Measurements from ENCODE around the gene PSME2. TPM values are rescaled to one million over a fixed set of nuclear protein-coding genes. Genes with fewer than 3 reads are reported as not detected.

PSME2 gene
- total RNA-seq, 1 experiment from 2014 or later, result 111 TPM

- Histone ChIP-seq H3K36me3 (peaks cover 28% of the 10 kb centered on the region), H3K27me3 (no peaks in the 10 kb centered on the region), H3K9me3 (no peaks in the 10 kb centered on the region), H3K4me3 (peak overlapping the region; percentile 57)
- no peak for DNase-seq
Observed at GRCh38 chr14:24162093-24162492, 15.7 kb upstream of the PSME2 start.

- Histone ChIP-seq H3K9me3 (no peaks in the 10 kb centered on the region), H3K36me3 (peaks cover 28% of the 10 kb centered on the region), H3K4me3 (peak within 1 kb of the TSS; percentile 57), H3K27me3 (no peaks in the 10 kb centered on the region)
- DNase-seq, result peak; percentile 86
Observed at GRCh38 chr14:24160850-24161804, 14.7 kb upstream of the PSME2 start, which contains the start of gene IRF9. TSS of gene IRF9 (plus strand) at chr14:24161265. CDS start at chr14:24162145, 880 bp downstream.

DNA sequence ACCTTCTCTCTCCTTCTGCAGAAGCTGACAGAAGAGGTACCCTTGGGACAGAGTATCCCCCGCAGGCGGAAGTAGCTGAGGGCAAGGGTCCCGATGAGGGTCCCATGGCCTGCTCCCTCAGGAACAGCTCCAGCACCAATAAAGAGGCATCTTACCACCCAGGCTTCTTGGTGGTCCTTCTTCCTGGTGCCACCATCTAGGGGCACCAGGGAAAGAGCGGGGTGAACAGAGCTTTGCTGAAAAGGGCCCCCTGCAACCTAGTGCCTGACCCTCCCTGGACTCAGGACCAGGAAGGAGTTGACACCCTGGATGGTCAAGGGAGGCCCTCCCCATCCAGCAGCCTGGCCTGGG is 14.1 kb upstream of the PSME2 start:
- Histone ChIP-seq H3K27me3 (no peaks in the 10 kb centered on the region), H3K4me3 (no peak overlapping the region), H3K36me3 (peaks cover 32% of the 10 kb centered on the region), H3K9me3 (no peaks in the 10 kb centered on the region)
- DNase-seq, result no peak

GRCh38 chr14:24159777-24160498 is 13.5 kb upstream of the PSME2 start:
- Histone ChIP-seq H3K9me3 (no peaks in the 10 kb centered on the region), H3K4me3 (no peak overlapping the region), H3K27me3 (no peaks in the 10 kb centered on the region), H3K36me3 (peaks cover 37% of the 10 kb centered on the region)
- no peak for DNase-seq

DNA sequence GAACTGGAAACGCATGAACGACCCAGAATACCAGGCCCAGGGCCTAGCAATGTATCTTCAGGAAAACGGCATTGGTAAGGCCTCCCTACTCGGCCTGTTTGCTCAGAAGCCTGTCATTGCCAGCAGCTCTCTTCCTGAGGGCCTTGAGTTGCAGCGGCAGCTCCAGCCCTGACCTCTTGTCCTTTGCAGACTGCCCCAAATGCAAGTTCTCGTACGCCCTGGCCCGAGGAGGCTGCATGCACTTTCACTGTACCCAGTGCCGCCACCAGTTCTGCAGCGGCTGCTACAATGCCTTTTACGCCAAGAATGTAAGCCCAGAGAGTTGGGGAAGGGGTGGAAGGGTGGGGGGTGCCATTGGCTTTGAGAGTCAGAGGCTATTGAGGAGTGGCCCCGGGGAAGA is 10.9 kb upstream of the PSME2 start:
- H3K36me3 ChIP-seq, result peaks cover 28% of the 10 kb centered on the region
- no peaks in the 10 kb centered on the region for H3K9me3 ChIP-seq
- H3K27me3 ChIP-seq, result no peaks in the 10 kb centered on the region
- DNase-seq, result no peak
- H3K4me3 ChIP-seq, result no peak overlapping the region

- no peak for DNase-seq
- Histone ChIP-seq H3K36me3 (peaks cover 23% of the 10 kb centered on the region), H3K27me3 (no peaks in the 10 kb centered on the region), H3K9me3 (no peaks in the 10 kb centered on the region), H3K4me3 (no peak overlapping the region)
Observed at GRCh38 chr14:24156840-24157239, 10.4 kb upstream of the PSME2 start.

GRCh38 chr14:24155100-24155499 is 8.7 kb upstream of the PSME2 start:
- H3K9me3 ChIP-seq, result no peaks in the 10 kb centered on the region
- H3K4me3 ChIP-seq, result no peak overlapping the region
- DNase-seq, result no peak
- peaks cover 20% of the 10 kb centered on the region for H3K36me3 ChIP-seq
- H3K27me3 ChIP-seq, result no peaks in the 10 kb centered on the region

DNA sequence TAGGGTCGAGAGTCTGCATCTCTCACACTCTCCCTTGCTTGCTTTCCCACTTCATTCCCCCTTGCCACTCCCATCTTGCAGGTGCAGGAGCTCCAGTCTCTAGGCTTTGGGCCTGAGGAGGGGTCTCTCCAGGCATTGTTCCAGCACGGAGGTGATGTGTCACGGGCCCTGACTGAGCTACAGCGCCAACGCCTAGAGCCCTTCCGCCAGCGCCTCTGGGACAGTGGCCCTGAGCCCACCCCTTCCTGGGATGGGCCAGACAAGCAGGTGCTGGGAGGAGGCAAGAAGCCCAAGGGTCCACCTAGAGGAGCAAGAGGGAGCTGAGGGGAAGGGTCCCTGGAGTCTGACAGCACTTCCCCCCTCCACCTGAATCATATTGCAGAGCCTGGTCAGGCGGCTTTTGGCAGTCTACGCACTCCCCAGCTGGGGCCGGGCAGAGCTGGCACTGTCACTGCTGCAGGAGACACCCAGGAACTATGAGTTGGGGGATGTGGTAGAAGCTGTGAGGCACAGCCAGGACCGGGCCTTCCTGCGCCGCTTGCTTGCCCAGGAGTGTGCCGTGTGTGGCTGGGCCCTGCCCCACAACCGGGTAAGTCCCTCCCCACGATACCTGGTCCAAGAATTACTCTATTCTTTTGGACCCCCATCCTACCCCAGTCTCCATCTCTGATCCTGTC is 5.1 kb upstream of the PSME2 start:
- Histone ChIP-seq H3K9me3 (no peaks in the 10 kb centered on the region), H3K36me3 (peaks cover 31% of the 10 kb centered on the region), H3K27me3 (no peaks in the 10 kb centered on the region), H3K4me3 (no peak overlapping the region)
- DNase-seq, result no peak

DNA sequence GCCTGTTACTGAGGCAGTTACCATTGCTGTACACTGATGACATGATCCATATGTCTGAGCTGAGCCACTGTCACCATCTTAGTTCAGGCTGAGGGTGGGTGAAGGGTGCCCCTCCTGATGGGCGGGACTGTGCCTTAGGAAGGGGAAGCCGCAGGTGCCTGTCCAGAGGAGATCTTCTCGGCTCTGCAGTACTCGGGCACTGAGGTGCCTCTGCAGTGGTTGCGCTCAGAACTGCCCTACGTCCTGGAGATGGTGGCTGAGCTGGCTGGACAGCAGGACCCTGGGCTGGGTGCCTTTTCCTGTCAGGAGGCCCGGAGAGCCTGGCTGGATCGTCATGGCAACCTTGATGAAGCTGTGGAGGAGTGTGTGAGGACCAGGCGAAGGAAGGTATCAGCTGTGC is 4.6 kb upstream of the PSME2 start:
- Histone ChIP-seq H3K36me3 (peaks cover 31% of the 10 kb centered on the region), H3K4me3 (no peak overlapping the region), H3K9me3 (no peaks in the 10 kb centered on the region), H3K27me3 (no peaks in the 10 kb centered on the region)
- no peak for DNase-seq

DNA sequence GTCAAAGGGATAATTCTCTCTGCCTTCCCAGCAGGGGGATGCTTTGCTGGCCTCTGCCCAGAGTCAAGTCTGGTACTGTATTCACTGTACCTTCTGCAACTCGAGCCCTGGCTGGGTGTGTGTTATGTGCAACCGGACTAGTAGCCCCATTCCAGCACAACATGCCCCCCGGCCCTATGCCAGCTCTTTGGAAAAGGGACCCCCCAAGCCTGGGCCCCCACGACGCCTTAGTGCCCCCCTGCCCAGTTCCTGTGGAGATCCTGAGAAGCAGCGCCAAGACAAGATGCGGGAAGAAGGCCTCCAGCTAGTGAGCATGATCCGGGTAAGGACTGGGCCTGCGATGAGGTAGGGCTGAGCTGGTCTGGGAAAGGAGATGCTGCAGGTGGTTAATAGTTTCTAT is 4.2 kb upstream of the PSME2 start:
- Histone ChIP-seq H3K27me3 (no peaks in the 10 kb centered on the region), H3K9me3 (no peaks in the 10 kb centered on the region), H3K4me3 (no peak overlapping the region), H3K36me3 (peaks cover 29% of the 10 kb centered on the region)
- DNase-seq, result no peak

DNA sequence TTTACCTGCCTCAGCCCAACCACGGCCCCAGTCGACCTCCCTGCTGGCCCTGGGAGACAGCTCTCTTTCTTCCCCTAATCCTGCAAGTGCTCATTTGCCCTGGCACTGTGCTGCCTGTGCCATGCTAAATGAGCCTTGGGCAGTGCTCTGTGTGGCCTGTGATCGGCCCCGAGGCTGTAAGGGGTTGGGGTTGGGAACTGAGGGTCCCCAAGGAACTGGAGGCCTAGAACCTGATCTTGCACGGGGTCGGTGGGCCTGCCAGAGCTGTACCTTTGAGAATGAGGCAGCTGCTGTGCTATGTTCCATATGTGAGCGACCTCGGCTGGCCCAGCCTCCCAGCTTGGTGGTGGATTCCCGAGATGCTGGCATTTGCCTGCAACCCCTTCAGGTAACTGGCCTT is 3.7 kb upstream of the PSME2 start:
- Histone ChIP-seq H3K27me3 (no peaks in the 10 kb centered on the region), H3K4me3 (no peak overlapping the region), H3K36me3 (peaks cover 25% of the 10 kb centered on the region), H3K9me3 (no peaks in the 10 kb centered on the region)
- DNase-seq, result no peak

- Histone ChIP-seq H3K9me3 (no peaks in the 10 kb centered on the region), H3K27me3 (no peaks in the 10 kb centered on the region), H3K4me3 (no peak overlapping the region), H3K36me3 (peaks cover 27% of the 10 kb centered on the region)
- DNase-seq, result no peak
Observed at GRCh38 chr14:24149302-24149969, 3.0 kb upstream of the PSME2 start.

GRCh38 chr14:24147761-24148428 is 1.5 kb upstream of the PSME2 start:
- Histone ChIP-seq H3K27me3 (no peaks in the 10 kb centered on the region), H3K9me3 (no peaks in the 10 kb centered on the region), H3K36me3 (peaks cover 32% of the 10 kb centered on the region), H3K4me3 (peak overlapping the region; percentile 94)
- DNase-seq, result no peak

DNA sequence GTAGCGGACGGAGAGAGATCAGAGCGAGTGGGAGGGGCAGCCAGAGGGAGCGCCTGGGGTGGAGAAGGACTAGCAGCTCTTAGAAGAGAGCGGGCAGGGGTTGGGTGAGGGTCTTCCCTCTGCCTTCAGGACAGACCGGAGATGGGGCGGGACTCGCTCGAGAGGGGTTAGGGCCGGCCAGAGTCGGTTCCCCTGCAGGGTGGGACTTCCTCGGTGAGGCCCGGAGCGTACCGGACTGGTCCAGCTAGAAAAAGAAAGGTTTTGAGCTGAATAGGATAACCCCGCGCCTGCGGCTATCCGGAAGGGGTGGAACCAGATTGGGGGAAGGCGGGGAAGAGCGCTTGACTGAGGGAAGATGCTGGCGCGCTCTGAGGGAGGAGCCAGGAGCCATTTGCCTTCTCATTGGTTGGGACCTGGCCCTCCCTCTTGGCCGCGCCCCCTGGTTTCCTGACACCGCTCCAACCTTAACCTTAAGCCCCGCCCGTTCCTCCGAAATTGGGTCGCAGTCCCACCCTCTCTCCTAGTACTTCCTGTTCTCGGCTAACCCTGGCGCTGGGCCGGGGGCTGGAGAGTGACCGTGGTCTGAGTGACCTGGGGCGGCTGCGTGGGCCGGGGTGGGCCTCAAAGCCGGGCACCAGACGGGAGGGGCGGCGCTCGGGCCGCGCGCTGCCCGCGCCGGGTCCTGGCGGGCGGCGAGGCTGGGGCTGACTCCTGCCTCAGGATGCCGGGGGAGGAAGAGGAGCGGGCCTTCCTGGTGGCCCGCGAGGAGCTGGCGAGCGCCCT is 759 bp upstream of the PSME2 start, which contains the start of gene RNF31:
Gene RNF31 (plus strand): TSS at position 521 of the 783 bp plus-strand sequence. CDS start 201 bp downstream, at position 722.
- no peaks in the 10 kb centered on the region for H3K9me3 ChIP-seq
- DNase-seq, result peak; percentile 94
- H3K4me3 ChIP-seq, result peak within 1 kb of the TSS; percentile 94
- H3K36me3 ChIP-seq, result peaks cover 35% of the 10 kb centered on the region
- H3K27me3 ChIP-seq, result no peaks in the 10 kb centered on the region

DNA sequence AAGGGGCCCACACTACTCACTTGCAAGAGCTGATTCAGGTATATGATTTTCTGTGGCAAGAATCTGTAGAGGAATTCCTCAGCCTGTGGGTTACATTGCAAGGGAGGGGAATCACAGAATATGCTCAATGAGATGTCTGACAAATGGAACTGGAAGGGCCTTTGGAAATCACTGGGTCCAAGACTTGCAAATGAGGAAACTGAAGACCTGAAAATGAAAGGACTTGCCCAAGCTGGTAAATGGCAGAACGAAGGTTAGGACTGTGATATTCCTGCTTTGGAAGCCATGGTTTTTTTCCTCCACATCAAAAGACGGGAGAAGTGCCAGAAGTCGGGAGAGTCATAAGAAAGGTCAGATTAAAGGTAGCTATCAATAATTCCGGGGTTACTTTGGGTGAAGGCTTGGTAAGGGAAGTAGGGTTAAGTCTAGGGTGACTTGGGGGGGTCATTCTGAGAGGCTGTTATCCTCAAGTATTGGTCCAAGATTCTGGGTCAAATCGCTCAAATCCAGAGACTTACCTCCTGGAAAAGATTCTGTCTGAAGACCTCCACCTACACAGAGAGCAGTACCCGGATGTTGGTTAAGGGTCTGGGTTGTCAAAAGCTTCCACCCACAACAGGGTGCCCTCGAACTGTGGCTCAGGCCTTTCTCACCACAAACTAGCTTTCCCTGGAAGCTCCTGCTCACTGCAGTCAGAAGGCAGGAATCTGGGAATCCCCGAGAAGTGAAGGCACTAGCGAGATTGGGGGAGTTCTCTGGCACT is 539 bp downstream of the PSME2 start:
- no peaks in the 10 kb centered on the region for H3K27me3 ChIP-seq
- no peak for DNase-seq
- H3K4me3 ChIP-seq, result peak overlapping the region; percentile 94
- H3K9me3 ChIP-seq, result no peaks in the 10 kb centered on the region
- H3K36me3 ChIP-seq, result peaks cover 32% of the 10 kb centered on the region
